GM18858 (cell line): ENCODE data around the gene RRN3.
A peak's percentile ranks its signal among the peaks of the same experiment; 100 is the strongest.
"Not testable (repeated sequence)": the region's sequence is repeated elsewhere in the genome, so short reads cannot be mapped to it uniquely, and the experiment has no call there.

Experiments used
- ATAC-seq: cut with Tn5 transposase; IDR thresholded peaks from one replicate; pipeline ENCODE4 v1.9.1; 2021; ENCODE audit not compliant: unreplicated experiment

Gene RRN3

DNA sequence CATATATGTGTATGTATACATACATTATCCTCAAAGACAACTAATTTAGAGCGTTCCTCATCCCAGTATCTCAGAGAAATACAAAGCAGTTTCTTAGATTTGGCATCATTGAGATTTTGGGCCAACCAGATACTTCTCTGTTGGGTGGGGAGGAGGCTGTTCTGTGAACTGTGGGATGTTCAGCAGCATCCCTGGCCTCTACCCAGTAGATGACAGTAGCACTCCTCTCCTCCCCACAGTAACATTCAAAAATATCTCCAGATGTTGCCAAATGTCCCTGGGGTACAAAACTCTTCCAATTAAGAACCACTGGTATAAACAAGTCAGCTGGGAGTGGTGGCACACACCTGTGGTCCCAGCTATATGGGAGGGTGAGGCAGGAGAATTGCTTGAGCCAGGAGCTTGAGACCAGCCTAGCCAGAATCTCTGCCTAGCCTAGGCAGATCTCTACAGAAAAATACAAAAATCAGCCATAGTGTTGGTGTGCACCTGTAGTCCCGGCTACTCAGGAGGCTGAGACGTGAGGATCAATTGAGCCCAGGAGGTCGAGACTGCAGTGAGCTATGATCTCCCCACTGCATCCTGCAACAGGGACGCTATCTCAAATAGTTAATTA is 6.4 kb upstream of the RRN3 start:
- not testable (repeated sequence) for ATAC-seq

DNA sequence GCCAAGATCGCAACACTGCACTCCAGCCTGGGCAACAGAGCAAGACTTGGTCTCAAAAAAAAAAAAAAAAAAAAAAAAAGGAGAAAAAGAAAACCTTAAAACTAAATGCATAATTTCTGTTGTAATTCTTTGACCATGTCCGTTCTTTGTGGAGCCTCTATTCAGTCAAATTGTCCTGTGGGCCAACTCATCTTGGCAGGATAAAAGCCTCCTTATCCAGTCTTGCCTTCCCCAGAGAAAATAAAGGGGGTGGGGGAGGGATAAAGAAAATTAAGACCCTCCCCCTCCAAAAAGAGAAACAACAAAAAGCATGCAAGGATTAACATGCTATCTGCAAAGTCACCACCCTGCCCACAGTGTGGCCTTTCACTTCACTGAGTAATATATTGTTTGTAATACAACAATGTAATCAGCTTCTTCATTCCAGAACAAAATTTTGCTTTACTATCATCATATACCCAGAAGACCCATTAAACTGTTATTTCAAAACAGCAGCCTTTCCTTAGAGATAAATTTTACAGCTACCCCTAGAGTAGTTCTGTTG is 5.4 kb upstream of the RRN3 start:
- not testable (repeated sequence) for ATAC-seq

DNA sequence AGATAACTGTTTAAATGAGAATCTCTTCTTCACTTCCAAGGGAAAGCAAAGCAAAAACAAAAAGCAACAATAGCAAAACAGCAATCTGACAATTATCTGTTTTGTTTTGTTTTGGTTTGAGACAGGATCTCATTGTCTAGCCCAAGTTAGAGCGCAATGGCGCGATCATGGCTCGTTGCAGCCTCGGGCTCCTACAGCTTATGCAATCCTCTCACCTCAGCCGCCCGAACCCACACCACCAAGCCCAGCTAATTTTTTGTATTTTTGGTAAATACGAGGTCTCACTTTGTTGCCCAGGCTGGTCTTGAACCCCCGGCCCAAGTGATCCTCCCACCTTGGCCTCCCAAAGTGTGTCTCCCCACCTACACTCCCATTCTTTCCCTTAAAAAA is 2.5 kb upstream of the RRN3 start:
- ATAC-seq, result not testable (repeated sequence)

DNA sequence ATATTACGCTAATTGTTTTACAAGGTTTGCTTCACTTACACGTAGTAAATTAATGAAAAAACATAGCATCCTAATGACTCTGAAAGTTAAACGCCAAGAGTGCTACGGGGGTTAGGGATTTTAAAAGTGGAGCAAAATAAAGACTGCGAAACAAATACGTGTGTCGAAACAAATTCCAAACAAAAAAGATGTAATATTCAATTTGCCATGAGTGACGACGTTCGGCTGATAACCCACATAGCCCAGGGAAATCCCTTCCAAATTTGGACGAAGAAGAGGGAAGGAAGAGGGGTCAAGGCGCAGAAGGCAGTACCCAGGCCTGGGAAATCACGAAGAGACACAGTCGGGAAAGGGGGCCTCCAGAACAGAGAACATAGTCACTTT is 509 bp downstream of the RRN3 start:
- ATAC-seq, result not testable (repeated sequence)

DNA sequence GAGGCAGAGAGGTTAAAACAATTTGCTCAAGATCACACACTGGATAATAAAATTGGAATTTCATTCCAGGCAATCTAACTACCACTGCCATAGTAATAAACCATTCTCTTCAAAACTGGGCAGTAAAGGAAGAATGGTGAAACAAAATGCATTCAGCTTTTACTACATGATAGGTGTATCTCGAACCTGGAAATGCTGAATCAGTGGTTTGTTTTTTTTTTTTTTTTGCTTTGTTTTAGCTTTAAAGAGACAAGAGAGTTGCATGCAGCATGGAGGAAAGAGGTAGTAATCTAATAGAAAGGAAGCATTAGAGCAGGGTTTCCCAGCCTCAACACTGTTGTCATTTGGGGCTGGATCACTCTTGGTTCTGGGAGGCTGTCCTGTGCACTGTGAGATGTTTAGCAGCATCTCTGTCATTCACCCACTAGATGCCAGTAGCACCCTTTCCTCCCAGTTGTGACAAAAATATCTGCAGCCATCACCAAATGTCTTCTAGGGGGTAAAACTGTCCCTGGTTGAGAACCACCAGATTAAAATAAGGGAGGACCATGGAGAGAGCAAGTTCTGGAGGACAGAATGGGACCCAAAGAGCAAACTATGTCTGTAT is 3.3 kb downstream of the RRN3 start:
- ATAC-seq, result not testable (repeated sequence)

DNA sequence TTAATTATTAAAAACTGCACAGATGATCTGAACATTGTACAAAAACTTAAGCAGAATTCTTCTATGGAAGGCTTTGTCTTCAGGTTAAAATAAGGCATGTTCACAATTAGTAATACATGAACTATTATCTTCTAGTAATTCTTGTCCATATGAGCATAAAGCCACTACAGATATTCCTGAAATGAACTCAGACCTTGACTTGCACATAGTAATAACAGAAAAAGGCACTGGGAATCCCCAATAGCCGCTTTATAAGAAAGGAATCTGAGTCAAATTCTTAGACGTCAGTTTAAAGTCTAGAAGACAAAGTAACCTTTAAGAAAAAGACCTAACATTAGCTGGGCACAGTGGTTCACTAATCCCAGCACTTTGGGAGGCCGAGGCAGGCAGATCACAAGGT is 11.3 kb downstream of the RRN3 start:
- not testable (repeated sequence) for ATAC-seq

DNA sequence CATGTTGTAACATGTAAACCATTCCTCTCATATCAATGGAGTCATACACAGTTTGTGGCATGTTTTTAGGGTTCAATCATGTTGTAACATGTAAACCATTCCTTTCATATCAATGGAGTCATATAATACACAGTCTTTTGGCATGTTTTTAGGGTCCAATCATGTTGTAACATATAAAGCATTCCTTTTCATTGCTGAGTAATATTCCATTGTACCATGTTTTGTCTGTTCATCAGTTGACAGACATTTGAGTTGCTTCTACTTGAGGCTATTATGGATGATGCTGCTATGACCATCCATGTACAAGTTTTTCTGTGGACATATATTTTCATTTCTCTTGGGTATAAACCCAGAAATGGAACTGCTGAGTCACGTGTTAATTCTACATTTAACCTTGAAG is 13.2 kb downstream of the RRN3 start:
- not testable (repeated sequence) for ATAC-seq

DNA sequence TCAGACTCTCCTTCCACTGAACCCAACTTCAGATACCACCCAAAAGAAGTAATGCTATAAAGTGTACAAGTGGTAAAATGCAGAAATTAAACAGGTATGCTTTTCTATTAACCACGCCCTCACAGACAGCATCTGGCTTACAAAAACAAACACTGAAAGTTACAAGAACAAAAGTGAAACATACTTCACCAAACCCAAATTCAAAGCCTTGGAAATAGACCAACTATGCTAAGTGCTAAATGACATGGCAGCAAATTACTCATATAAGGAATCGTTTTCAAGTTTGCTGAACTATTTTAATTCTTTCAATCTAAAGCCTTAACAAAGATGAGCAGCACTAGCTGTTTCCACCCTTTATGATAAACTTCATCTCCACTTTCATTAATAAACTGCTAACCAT is 17.9 kb downstream of the RRN3 start:
- ATAC-seq, result not testable (repeated sequence)

DNA sequence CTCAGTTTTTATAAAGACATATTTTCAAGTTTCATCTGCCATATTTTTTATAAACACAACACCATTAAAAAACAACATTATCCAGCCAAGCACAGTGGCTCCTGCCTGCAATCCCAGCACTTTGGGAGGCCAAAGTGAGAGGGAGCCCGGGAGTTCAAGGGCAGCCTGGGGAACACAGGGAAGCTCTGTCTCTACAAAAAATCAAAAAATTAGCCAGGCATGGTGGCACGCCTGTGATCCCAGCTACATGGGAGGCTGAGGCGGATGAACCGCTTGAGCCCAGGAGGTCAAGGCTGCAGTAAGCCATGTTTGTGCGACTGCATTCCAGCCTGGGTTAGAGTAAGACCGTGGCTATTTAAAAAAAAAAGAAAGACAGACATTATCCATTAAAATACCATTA is 21.0 kb downstream of the RRN3 start:
- ATAC-seq, result no peak

DNA sequence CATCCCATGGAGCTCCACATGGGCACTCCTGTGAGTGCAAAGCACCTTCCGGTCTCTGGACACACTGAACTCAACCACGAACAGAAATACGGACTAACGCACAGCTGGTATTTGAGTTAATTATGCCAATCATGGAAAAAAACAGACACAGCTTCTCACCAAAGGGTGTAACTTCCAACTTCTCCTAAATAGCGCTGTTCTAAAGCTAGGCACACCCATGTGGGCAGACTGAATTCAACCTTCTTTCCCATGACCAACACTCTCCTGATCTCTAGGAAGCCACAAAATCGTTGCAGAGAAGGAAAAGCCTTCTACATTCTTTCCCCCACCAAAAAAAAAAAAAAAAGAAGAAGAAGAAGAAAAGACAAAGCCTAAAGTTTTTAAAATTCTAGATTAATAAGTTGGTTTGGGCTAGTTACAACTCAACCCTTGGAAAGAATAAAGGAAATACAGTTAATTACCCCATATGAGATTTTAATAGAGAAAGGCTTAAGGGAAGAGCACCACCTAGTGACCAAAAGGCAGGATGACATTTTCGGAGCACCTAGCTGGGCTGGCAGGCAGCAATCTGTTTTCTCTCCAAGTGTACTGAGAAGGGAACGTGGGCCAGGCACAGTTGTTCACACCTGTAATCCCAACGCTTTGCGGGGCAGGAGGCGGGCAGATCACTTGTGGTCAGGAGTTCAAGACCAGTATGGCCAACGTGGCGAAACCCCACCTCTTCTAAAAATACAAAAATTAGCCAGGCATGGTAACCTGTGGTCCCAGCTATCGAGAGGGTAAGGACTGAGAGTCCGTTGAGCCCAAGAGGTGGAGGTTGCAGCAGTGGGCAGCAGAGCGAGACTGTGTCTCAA is 21.9 kb downstream of the RRN3 start:
- ATAC-seq, result not testable (repeated sequence)

DNA sequence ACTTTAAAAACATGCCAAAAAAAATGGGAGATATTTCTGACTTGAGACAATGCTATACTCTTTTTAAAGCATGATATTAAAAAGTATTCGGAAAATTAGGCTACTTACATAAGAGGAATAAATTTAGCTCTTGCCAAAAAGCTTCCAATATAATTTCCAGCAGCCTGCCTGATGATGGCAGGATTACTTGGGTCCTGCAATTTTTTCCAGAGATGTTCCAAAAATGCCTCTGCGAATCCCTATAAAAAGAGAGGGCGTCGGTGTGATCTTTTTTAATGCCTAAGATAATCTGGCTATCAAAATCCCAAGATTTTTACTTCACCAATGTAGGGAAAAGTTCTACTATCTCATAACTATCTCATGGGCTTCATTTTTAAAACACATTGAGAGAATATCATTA is 23.1 kb downstream of the RRN3 start:
- ATAC-seq, result not testable (repeated sequence)

DNA sequence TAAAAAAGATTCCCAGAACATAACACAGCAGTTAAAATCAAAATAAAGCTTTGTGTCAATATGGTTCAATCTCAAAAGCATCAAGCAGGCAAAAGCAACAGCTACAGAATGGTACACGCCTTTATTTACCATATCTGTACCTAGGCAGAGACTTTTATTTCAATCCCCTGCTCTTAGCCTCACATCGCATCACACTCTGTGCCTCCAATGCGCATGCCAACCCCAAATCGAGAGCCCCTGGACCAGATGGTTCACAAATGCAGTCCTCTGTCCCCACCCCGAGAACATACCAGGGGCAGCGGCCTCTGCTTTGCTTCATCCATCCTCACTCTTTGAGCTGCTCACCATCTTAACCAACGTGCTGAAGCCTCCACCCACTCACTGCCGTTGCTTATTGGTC is 27.4 kb downstream of the RRN3 start:
- not testable (repeated sequence) for ATAC-seq

DNA sequence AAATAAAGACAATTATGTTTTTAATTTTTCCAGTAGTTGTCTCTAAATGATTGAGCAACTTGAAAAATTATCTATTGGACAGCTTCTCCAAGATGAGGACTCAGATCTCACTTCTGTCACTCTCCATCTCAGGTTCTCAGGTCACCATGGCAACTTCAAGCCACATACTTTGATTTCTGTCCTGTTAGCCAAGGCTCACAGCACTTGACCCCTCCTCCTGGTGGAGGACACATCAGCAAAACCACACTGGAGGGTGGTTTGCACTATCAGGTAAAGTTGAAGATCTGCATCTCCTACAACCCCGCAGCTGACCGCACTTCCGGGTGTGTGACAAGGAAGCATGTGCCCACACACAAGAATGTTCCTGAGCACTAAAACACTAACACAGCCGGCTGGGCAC is 28.1 kb downstream of the RRN3 start:
- not testable (repeated sequence) for ATAC-seq

DNA sequence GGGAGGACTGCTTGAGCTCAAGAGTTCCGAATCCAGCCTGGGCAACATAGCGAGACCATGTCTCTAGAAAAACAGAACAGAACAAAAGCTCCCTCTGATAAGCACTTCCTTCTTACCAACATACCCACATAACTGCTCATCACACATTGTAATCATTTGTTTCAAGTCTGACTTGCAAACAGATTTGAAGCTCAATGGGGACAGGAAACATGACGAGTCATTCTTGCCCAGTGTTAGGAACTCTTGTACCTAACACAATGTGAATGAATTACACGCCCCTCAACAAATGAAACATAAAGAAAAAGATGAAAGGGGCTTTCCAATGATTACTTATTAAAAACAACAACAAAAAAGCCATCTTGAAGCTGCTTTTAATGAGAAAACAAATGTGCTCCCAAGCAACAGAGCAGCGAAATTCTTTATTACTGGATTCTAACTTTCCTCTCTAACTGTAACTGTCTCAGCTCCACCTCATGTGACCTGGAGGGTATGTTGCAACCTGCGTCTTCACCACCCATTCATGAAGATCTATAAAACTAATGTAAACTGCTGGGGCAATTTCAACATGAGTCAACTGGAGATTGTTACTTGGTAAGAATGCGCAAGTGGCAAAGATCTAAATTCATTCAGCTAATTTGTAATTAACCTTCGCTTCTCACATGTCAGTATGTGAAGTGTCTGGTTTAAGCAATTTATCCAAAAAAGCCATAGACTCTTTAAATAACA is 31.8 kb downstream of the RRN3 start:
- ATAC-seq, result not testable (repeated sequence)

DNA sequence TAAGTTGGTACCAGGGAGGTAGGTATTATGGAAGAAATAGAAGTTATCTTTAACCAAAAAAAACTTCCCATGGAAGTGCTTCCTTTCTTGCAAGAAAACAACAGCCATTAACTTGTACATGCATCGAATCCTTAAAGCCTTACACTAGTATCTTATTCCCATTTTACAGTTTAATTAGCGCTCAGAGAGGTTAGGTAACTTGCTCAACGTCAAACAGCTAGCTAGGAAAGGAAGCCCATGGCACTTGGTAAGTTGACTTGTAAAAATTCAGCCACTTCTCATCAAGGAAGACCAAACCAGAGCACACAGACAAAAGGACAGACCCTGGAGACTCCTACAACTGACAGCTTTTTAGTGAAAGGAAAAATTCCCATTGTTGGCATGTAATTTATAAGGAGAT is 34.7 kb downstream of the RRN3 start:
- ATAC-seq, result no peak

DNA sequence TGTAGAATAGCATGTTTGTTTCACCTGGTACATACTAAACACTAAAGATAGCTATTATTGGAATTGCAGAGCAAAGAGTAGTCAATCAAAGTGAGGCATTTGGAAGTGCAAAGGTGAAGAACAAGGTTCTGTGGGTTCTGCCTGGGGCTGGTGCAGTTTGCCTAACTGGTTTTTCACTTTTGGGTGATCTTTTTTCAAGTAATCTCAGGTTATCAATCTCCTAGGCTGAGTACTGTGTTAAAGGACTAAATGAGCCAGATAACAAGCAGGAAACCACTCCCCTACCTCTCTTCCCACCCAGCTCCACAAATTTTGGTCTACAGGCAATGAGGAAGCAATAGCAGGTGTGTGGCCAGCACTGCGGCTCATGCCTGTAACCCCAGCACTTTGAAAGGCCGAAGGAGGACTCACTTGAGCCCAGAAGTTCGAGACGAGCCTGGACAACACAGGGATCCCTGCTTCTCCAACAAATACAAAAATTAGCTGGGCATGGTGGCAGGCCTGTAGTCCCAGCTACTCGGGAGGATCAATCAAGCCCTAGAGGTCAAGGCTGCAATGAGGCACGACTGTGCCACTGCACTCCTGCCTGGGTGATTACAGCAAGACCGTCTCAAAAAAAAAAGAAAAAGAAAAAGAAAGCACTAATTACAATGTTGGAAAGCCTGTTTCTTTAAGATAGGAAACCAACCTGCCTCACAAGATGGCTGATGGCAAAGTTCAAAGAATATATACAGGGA is 36.2 kb downstream of the RRN3 start:
- ATAC-seq, result no peak

DNA sequence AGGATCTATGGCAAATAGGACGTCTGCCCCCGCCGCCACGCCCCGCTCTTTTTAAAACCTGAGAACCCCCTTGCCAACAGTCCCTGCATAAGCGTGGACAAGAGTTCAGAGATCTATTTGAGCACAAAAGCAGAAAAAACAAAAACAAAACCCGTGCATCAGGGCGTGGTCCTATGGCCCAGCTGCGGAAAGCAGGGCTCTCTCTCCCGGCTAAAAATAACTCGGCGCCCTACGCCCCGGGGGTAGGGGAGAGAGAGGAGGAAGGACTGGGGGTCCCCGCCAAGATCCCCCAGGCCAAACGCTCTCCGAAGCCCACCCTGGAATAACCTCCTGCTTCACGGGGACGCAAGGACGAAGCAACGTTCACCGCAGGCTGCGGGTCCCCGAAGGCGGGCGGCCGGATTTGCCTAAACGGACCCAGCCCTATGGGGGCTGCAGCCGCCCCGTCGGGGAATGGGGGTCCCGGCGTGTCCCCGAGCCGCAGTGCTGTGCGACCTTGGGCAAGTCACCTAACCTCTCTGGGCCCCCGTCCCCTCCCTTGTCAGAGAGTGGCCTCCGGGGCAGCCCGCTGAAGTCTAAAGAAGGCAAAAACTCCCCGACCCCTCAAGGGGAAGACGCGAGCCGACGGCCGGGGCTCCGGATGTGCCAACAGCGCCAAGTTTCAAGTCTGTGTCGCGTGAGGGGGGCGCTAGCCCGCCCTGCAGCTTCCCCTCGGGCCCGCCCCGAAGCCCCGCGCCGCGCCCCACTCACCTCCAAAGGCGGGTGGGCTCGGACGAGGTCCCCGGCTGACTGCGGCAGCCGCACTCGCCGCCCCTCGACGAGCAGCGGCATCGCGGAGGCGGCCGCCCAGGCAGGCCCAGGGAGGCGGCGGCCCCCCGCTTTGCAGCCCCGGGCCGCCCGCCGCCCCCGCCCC is 38.7 kb downstream of the RRN3 start:
- ATAC-seq, result peak; percentile 35

DNA sequence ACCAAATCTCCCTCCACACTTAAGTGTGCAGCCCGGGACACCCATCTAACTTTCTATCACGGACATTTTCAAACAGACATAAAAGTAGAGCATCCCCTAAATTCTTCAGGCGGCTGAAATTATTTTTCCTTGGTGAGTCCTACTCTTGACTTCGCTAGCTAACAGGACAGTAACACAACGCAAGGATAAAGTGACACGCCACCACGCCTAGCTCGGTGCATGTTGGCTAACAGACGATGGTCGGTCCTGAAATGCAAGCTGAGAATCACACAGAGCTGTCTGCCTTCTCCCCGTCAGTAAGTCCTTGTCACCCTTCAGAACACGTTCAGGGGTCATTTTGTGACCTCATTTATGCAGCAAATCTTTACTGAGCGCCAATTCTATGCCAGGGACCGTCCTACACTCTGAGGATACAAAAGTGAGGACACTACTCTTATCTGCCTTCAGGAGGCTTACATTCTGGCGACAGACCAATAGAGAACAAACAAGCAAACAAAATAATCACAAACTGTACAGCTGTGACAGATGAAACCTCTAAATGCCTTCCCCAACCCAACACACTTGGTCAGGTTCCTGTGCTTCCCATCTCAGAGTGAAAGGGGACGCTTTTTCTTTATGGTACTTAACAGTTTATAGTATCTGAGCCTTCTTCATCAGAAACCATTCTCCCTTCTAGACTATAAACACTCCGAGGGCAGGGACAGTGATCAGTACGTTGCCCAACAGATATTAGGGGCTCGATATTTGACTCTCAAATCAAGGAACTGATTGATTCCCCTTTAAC is 39.5 kb downstream of the RRN3 start:
- no peak for ATAC-seq

DNA sequence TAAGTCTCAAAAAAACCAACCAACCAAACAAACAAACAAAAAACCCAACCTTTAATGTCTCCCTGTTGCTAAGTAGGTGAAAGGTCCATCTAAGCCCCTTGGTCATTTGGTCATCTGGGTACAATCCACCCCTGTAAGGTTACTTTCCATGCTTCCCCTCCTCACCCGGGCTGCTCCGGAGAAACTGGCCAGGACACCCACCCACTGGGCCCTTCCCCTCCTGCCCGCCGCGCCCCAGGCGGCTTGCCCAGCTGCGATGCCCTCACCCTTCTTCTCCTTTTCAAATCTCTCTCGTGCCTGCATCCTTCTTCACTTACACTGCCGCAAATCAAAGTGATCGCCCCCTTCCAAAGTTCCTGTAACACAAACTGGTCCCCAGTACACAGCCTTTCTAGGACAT is 40.2 kb downstream of the RRN3 start:
- no peak for ATAC-seq
